Transverse colon (tissue), 3 donors: ENCODE data around the gene OXGR1.
A peak's percentile ranks its signal among the peaks of the same experiment; 100 is the strongest.

Source experiments
- CTCF ChIP-seq, 5 experiments: fragments of 200-600 bp in 3 of 5; fragments of 450-650 bp in 2 of 5; sonication (generic) in 3 of 5; IDR thresholded peaks; 1 replicate in 2 of 5; 2 replicates in 3 of 5; pipeline ENCODE4 v1.5.1; 2016 to 2017; ENCODE audit warnings: antibody characterized with exemption in 5 of 5, inconsistent platforms in 3 of 5, mild to moderate bottlenecking in 2 of 5, moderate library complexity in 1 of 5
- POLR2A ChIP-seq: fragments of 450-650 bp; IDR thresholded peaks from one replicate; pipeline ENCODE4 v1.6.1; 2016; ENCODE audit warnings: antibody characterized with exemption, mild to moderate bottlenecking, moderate library complexity

GRCh38 chr13:96958286-96958891 is 35.9 kb downstream of the OXGR1 start:
- TF ChIP-seq CTCF (IDR thresholded peaks at IDR 0.05) (peak; percentile 54 to 76 (median 63)), POLR2A (no peak)
